DOHH2 (cell line): ENCODE results near the gene DNAAF3.

Experiments
- H3F3A ChIP-seq: fragments of 200-600 bp; sonication (generic), shearing (Covaris generic); 2 replicates; pipeline ENCODE4 v1.6.0; 2016; ENCODE audit warnings: antibody characterized with exemption, mild to moderate bottlenecking; ENCODE audit not compliant: control insufficient read depth, insufficient read depth
- H3K27ac ChIP-seq: fragments of 200-600 bp; sonication (generic); 2 replicates; pipeline ENCODE4 v1.5.1; 2014; ENCODE audit warnings: low read depth, mild to moderate bottlenecking, low read length, moderate library complexity
- H3K27me3 ChIP-seq: fragments of 200-600 bp; sonication (generic); 2 replicates; pipeline ENCODE4 v1.6.1; 2014; ENCODE audit warnings: mild to moderate bottlenecking, low read length, mixed read lengths; ENCODE audit not compliant: control insufficient read depth
- H3K36me3 ChIP-seq: fragments of 200-600 bp; sonication (generic); 2 replicates; pipeline ENCODE4 v1.6.1; 2014; ENCODE audit warnings: mild to moderate bottlenecking, low read length, moderate library complexity, mixed read lengths; ENCODE audit not compliant: control insufficient read depth
- H3K4me1 ChIP-seq: fragments of 200-600 bp; sonication (generic); 2 replicates; pipeline ENCODE4 v1.6.1; 2014; ENCODE audit warnings: mild to moderate bottlenecking, low read length, mixed read lengths; ENCODE audit not compliant: control insufficient read depth
- H3K4me2 ChIP-seq: fragments of 200-600 bp; sonication (generic); 2 replicates; pipeline ENCODE4 v1.6.0; 2014; ENCODE audit warnings: mild to moderate bottlenecking, low read length, moderate library complexity
- H3K4me3 ChIP-seq: fragments of 200-600 bp; sonication (generic); 2 replicates; pipeline ENCODE4 v1.5.1; 2014; ENCODE audit warnings: mild to moderate bottlenecking, low read length, mixed read lengths
- H3K79me2 ChIP-seq: fragments of 200-600 bp; sonication (generic); 2 replicates; pipeline ENCODE4 v1.6.1; 2014; ENCODE audit warnings: mild to moderate bottlenecking, low read length, mixed read lengths; ENCODE audit not compliant: control insufficient read depth
- H3K9me2 ChIP-seq: fragments of 200-600 bp; sonication (generic); replicated peaks from 2 replicates; pipeline ENCODE4 v1.6.1; 2014; ENCODE audit warnings: mild to moderate bottlenecking, low read length, mixed read lengths; ENCODE audit not compliant: control insufficient read depth
- H3K9me3 ChIP-seq: fragments of 200-600 bp; sonication (generic); 2 replicates; pipeline ENCODE4 v1.6.1; 2014; ENCODE audit warnings: antibody characterized with exemption, low read length, mixed read lengths; ENCODE audit not compliant: control insufficient read depth, insufficient read depth
- H4K20me1 ChIP-seq: fragments of 200-600 bp; sonication (generic); 2 replicates; pipeline ENCODE4 v1.6.0; 2014; ENCODE audit warnings: low read depth, mild to moderate bottlenecking, antibody characterized with exemption, low read length, moderate library complexity; ENCODE audit not compliant: control insufficient read depth, insufficient read depth
- EZH2phosphoT487 ChIP-seq: fragments of 200-600 bp; sonication (generic); IDR thresholded peaks from 2 replicates; pipeline ENCODE4 v1.6.1; 2017; ENCODE audit warnings: borderline replicate concordance, mild to moderate bottlenecking, antibody characterized with exemption, low read length, moderate library complexity, mixed read lengths
- TF ChIP-seq, protein P1 (sequence below): fragments of 200-600 bp; sonication (generic); IDR thresholded peaks from one replicate; pipeline ENCODE4 v1.5.1; 2014; ENCODE audit warnings: antibody characterized with exemption, mild to moderate bottlenecking, low read depth, low read length; ENCODE audit not compliant: poor library complexity, severe bottlenecking

DNAAF3 gene

GRCh38 chr19:55112777-55113569 lies 53.4 kb downstream of the DNAAF3 start:
- peaks cover 64% of the 10 kb centered on the region for H3K36me3 ChIP-seq
- no peaks in the 10 kb centered on the region for H3K9me3 ChIP-seq
- no peaks in the 10 kb centered on the region for H3K9me2 ChIP-seq
- H3F3A ChIP-seq: peaks cover 5% of the 10 kb centered on the region
- H3K79me2 ChIP-seq: peaks cover 92% of the 10 kb centered on the region
- TF ChIP-seq, protein P1, sequence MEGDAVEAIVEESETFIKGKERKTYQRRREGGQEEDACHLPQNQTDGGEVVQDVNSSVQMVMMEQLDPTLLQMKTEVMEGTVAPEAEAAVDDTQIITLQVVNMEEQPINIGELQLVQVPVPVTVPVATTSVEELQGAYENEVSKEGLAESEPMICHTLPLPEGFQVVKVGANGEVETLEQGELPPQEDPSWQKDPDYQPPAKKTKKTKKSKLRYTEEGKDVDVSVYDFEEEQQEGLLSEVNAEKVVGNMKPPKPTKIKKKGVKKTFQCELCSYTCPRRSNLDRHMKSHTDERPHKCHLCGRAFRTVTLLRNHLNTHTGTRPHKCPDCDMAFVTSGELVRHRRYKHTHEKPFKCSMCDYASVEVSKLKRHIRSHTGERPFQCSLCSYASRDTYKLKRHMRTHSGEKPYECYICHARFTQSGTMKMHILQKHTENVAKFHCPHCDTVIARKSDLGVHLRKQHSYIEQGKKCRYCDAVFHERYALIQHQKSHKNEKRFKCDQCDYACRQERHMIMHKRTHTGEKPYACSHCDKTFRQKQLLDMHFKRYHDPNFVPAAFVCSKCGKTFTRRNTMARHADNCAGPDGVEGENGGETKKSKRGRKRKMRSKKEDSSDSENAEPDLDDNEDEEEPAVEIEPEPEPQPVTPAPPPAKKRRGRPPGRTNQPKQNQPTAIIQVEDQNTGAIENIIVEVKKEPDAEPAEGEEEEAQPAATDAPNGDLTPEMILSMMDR: peak; percentile 72
- no peak for TF ChIP-seq EZH2phosphoT487
- H3K4me2 ChIP-seq: peak overlapping the region; percentile 98
- peak overlapping the region; percentile 93 for H3K27ac ChIP-seq
- H3K4me1 ChIP-seq: peaks cover 38% of the 10 kb centered on the region
- H3K4me3 ChIP-seq: peak overlapping the region; percentile 93
- no peaks in the 10 kb centered on the region for H3K27me3 ChIP-seq
- H4K20me1 ChIP-seq: peaks cover 16% of the 10 kb centered on the region

DNA sequence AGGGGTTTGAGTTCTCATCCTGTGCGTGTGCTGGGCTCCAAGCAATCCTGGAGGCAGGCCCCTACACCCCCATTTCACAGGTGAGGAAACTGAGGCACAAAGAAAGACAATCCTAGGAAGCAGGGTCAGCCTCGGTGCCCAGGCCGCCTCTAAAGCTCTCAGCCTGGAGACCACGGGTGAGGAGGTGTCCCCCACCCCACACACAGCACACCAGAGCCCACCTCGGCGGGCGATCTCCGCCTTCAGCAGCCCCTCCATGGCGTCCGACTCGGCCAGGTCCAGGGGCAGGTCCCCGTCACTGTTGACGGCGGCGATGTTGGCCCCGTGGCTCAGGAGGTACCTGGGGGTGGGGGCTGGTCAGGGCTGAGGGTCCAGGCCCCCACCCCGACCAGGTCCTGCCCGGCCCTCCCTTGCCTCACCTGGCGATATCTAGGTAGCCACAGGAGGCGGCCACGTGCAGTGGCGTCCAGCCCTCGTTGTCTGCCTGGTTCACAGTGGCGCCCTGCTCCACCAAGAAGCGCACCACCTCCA lies 54.1 kb downstream of the DNAAF3 start:
- Histone ChIP-seq H4K20me1 (peaks cover 16% of the 10 kb centered on the region), H3K27ac (peak overlapping the region; percentile 93), H3K4me3 (peak overlapping the region; percentile 93), H3K27me3 (no peaks in the 10 kb centered on the region), H3K36me3 (peaks cover 65% of the 10 kb centered on the region), H3F3A (peaks cover 5% of the 10 kb centered on the region), H3K4me1 (peaks cover 38% of the 10 kb centered on the region), H3K9me3 (no peaks in the 10 kb centered on the region), H3K9me2 (no peaks in the 10 kb centered on the region), H3K4me2 (peak overlapping the region; percentile 98), H3K79me2 (peaks cover 91% of the 10 kb centered on the region)
- no peak for TF ChIP-seq EZH2phosphoT487
- TF ChIP-seq, protein P1: no peak

GRCh38 chr19:55111238-55111831 lies 55.1 kb downstream of the DNAAF3 start:
- Histone ChIP-seq H3K36me3 (peaks cover 65% of the 10 kb centered on the region), H3K27me3 (no peaks in the 10 kb centered on the region), H3K9me3 (no peaks in the 10 kb centered on the region), H4K20me1 (peaks cover 16% of the 10 kb centered on the region), H3K79me2 (peaks cover 90% of the 10 kb centered on the region), H3K4me2 (no peak overlapping the region), H3K27ac (no peak overlapping the region), H3K9me2 (no peaks in the 10 kb centered on the region), H3F3A (peaks cover 5% of the 10 kb centered on the region), H3K4me3 (no peak overlapping the region), H3K4me1 (peaks cover 38% of the 10 kb centered on the region)
- no peak for TF ChIP-seq EZH2phosphoT487
